AG04450 (cell line): ENCODE results near the gene KCNN1. TPM values are rescaled to one million over a fixed set of nuclear protein-coding genes. Genes with fewer than 3 reads are reported as not detected.

ENCODE experiments used
- CTCF ChIA-PET: fragments of 300-600, 350-600 bp; formaldehyde crosslinking; extraction: SDS; loops from one replicate; lab custom pipeline; 2022; ENCODE audit warnings: antibody characterized with exemption, inconsistent platforms; lab: Charles Lee
- POLR2A ChIA-PET: fragments of 350-600 bp; formaldehyde crosslinking; extraction: SDS; loops from one replicate; lab custom pipeline; 2021; ENCODE audit warnings: antibody characterized with exemption, inconsistent platforms; lab: Yijun Ruan, JAX
- DNase-seq: peaks from one replicate; pipeline ENCODE4 v3.0.0-alpha.2; 2011; ENCODE audit warnings: low read depth, low spot score
- H3K27ac ChIP-seq: one replicate; pipeline ENCODE4 v1.5.1; 2012; ENCODE audit warnings: low read depth, low read length, control low read depth
- H3K27me3 ChIP-seq: one replicate; pipeline ENCODE4 v1.6.0; 2012; ENCODE audit warnings: low read length; ENCODE audit not compliant: control insufficient read depth, insufficient read depth
- H3K4me3 ChIP-seq: 2 replicates; pipeline ENCODE4 v1.5.1; 2011; ENCODE audit warnings: mild to moderate bottlenecking, low read depth, low read length, control low read depth
- H3K9me3 ChIP-seq: 2 replicates; pipeline ENCODE4 v1.5.1; 2012; ENCODE audit warnings: low read length; ENCODE audit not compliant: control insufficient read depth, insufficient read depth
- CTCF ChIP-seq: IDR thresholded peaks from 2 replicates; pipeline ENCODE4 v1.5.1; 2011; ENCODE audit warnings: low read depth, low read length, control low read depth, inconsistent platforms
- polyA plus RNA-seq: library from polyadenylated mRNA; depleted of rRNA; stranded (reverse); fragments of >200 nt; gene quantifications from 2 replicates; pipeline ENCODE4 v1.2.3, GENCODE V29; 2011

Gene KCNN1
- polyA plus RNA-seq, 1 experiment: 0.07 TPM

GRCh38 chr19:17975032-17975431 lies 8.1 kb downstream of the KCNN1 start:
- ChIA-PET POLR2A (no interaction called here), CTCF (no interaction called here)
- no peak for TF ChIP-seq CTCF
- no peak overlapping the region for H3K27ac ChIP-seq
- no peak for DNase-seq
- H3K9me3 ChIP-seq: no peaks in the 10 kb centered on the region
- no peak overlapping the region for H3K4me3 ChIP-seq
- H3K27me3 ChIP-seq: peaks cover 4% of the 10 kb centered on the region

GRCh38 chr19:17977021-17977420 lies 10.1 kb downstream of the KCNN1 start:
- ChIA-PET CTCF (no interaction called here), POLR2A (interaction anchor here (0.7 kb wide), 1 partner anchor 127 kb away, joined by 4 read pairs; no protein-coding TSS in a partner anchor)
- H3K27ac ChIP-seq: no peak overlapping the region
- H3K9me3 ChIP-seq: no peaks in the 10 kb centered on the region; the same call in 1 of the 2 replicates
- no peak overlapping the region for H3K4me3 ChIP-seq
- no peak for DNase-seq
- no peak for TF ChIP-seq CTCF
- H3K27me3 ChIP-seq: peaks cover 6% of the 10 kb centered on the region

GRCh38 chr19:17977488-17977887 lies 10.6 kb downstream of the KCNN1 start:
- H3K4me3 ChIP-seq: no peak overlapping the region
- ChIA-PET POLR2A (no interaction called here), CTCF (no interaction called here)
- H3K27ac ChIP-seq: no peak overlapping the region
- no peak for DNase-seq
- H3K9me3 ChIP-seq: no peaks in the 10 kb centered on the region; the same call in 1 of the 2 replicates
- TF ChIP-seq CTCF: no peak
- H3K27me3 ChIP-seq: peaks cover 10% of the 10 kb centered on the region

GRCh38 chr19:17981611-17982010 lies 14.7 kb downstream of the KCNN1 start:
- no peak overlapping the region for H3K27ac ChIP-seq
- POLR2A ChIA-PET: no interaction called here
- no peak for DNase-seq
- no peak overlapping the region for H3K4me3 ChIP-seq
- CTCF ChIA-PET: interaction anchor here (0.7 to 1.1 kb wide), 2 partner anchors 15 to 35 kb away, joined by 3 to 6 read pairs; no protein-coding TSS in a partner anchor
- H3K9me3 ChIP-seq: no peaks in the 10 kb centered on the region; the same call in 1 of the 2 replicates
- H3K27me3 ChIP-seq: peaks cover 8% of the 10 kb centered on the region
- no peak for TF ChIP-seq CTCF

GRCh38 chr19:17982430-17982829 lies 15.5 kb downstream of the KCNN1 start:
- no peak overlapping the region for H3K4me3 ChIP-seq
- no peak overlapping the region for H3K27ac ChIP-seq
- CTCF ChIA-PET: interaction anchor here (0.7 to 1.1 kb wide), 3 partner anchors 12 to 36 kb away, joined by 3 to 6 read pairs (median 3); no protein-coding TSS in a partner anchor
- peaks cover 8% of the 10 kb centered on the region for H3K27me3 ChIP-seq
- no peak for DNase-seq
- H3K9me3 ChIP-seq: no peaks in the 10 kb centered on the region; the same call in 1 of the 2 replicates
- POLR2A ChIA-PET: no interaction called here
- TF ChIP-seq CTCF: no peak
